GM19193 (cell line): Measurements from ENCODE around the gene SUN2.
A peak's percentile ranks its signal among the peaks of the same experiment; 100 is the strongest.

Source experiments
- POLR2A ChIP-seq: IDR thresholded peaks from 4 replicates; pipeline ENCODE4 v1.6.1; 2011; ENCODE audit not compliant: insufficient read depth, insufficient read length; ENCODE audit errors: extremely low read depth

SUN2 gene

DNA sequence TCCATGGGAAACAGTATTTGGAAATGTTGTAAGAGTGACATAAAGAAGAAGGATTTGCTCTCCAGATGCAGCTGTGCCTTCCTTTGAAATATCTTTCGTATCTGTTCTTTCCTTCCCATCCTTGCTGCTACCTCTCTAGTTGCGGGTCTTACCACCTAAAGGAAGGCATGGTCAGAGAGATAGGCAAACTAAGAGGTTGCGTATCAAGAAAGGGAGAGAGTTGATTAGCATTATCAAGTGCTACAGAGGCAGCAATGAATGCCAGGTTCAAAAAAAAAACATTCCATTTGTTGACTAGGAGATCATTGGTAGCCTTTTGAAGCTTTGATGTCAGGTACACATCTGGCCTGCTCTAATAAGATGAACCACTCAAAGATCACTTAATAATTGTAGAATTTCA is 45.4 kb downstream of the SUN2 start:
- no peak for TF ChIP-seq POLR2A

DNA sequence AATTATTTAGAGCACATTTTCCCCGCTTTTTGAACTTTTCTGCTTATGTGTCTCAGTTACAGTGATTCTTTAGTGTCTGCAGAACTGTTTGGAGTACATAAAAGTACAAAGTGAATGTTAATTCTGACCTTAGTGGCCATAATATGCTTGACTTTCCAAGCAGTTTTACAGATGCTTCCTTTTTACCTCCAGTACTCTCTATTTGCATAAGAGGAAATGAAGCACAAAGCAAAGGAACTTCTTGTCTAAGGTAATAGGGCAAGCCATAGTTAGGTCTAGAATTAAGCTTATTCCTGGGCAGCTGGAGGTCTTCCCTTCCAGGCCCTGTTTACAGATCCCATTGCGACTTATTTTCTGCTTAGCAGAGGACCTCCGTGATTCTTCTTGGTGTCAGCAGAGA is 46.5 kb downstream of the SUN2 start:
- TF ChIP-seq POLR2A: no peak

DNA sequence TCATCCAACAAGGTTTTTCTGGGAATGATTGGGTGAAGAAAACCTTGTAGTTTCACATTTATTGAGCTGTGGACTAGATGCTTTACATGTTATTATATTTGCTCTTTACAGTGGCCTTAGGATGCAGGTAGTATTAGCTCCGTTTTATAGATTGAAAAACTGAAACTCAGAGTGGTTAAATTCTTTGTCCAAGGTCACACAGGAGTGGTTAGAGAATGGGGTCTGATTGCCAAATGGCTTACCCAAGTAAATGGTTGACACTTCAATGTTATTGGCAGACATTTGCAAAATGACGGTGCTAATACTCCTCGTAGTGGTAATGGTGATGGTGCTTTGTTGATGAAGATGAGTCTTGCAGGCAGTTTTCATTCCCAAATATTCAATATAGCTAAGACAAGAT is 47.8 kb downstream of the SUN2 start:
- TF ChIP-seq POLR2A: no peak

DNA sequence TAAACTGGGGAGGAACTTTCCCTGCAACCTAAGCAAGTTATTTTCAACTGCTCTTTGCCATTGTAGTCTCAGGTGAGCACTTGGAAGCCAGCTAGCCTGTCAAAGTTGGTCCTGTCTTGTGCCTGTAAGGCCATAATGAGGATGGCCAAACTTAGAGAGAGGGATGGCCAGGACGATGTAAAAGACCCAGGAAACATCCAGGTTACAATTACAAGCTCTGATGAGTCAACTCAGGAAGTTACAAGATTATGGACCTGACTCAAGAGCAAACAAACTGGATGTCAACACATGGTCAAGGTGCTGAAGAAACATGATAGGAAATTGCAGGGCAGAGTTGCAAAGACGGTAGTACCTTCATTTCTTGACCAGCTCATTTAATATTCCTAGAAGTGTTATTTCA is 48.5 kb downstream of the SUN2 start:
- no peak for TF ChIP-seq POLR2A

DNA sequence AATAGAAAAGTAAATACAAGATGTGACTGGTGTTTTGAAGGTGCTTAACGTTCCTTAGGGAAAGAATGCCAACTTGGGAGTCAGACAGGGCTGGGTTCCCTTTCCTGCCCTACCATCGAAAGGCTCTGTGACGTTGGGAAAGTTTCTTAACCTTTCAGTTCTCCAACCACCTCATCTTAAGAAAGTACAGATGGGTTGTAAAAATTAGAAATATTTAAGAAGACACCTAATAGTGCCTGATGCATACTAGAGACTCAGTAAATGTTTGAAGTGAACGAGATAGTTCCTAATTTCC is 49.0 kb downstream of the SUN2 start:
- TF ChIP-seq POLR2A: no peak

DNA sequence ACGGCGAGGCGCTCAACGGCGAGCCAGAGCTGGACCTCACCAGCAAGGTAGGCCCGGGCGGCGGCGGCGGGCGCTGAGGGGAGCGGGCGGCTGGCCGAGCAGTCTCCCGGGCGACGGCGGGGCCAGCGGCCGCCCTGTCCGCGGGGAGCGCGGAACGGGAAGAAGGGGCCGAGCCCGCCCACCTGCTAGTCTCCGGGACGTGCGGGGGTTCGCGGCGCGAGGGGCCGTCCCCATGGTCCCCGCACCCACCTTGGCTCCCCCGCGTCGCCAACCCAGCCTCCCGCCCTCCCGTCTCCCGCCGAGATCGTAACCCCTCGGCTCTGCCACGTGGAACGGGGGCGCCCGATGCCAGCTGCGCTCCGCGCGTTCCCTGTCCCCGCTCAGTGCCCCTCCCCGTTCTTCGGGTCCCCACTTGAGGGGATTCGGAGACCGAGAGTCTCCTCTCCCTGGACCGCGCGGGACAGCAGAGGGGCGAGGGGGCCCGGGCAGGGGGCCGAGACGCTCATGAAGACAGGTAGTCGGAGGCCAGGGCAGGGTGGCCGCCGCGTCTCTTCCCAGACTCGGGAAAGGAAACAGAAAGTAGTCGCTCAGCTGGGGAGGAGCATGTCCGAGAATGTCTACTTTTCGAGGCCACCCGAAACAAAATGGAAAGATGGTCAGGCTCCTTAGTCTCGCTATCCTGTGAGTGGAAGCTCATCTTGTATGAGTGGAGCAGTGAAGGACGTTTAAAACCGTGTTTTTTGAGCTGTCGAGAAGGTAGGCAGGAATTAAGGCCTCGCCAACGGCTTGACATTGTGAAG is 49.5 kb downstream of the SUN2 start:
- no peak for TF ChIP-seq POLR2A

DNA sequence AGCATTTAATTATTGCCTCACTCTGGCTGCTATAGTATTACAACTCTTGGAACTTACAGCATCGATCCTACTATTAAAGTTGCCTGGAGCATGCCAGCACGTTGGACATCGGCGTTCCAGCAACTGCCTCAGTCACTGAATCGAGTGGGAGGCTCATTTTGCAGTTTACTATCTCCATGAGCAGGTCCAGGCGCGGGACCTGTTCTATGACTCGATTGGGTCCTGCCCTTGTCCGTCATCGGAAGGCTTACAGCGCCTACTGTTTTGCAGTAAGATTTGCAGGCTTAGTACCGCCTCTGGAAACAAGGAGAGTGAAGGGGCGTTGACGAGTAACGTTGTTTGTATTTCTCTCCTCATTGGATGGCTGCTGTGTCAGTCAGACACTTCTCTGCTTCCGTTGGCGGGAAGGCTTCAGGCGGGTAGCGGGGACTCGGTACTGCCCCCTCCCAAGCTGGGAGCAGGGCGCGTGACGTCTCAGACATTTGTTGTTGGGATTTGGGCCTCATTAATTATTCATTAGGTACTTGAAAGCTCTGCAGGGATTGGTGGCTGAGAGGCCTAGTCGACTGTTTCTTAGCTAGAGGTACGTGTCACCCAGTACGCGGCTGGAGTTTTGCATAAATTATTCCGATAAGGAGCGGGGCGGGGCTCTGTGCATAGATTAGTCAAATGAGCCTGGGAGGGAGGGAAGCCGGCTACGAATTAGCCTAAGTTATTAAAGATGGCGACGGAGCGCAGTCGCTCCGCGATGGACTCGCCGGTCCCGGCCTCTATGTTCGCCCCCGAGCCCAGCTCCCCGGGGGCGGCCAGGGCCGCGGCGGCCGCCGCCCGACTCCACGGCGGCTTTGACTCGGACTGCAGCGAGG is 50.3 kb downstream of the SUN2 start, which contains the start of gene GTPBP1:
GTPBP1 (plus strand) TSS at position 710 of the 866 bp plus-strand sequence; CDS start at position 722, 12 bp downstream.
- peak; percentile 94 for TF ChIP-seq POLR2A

DNA sequence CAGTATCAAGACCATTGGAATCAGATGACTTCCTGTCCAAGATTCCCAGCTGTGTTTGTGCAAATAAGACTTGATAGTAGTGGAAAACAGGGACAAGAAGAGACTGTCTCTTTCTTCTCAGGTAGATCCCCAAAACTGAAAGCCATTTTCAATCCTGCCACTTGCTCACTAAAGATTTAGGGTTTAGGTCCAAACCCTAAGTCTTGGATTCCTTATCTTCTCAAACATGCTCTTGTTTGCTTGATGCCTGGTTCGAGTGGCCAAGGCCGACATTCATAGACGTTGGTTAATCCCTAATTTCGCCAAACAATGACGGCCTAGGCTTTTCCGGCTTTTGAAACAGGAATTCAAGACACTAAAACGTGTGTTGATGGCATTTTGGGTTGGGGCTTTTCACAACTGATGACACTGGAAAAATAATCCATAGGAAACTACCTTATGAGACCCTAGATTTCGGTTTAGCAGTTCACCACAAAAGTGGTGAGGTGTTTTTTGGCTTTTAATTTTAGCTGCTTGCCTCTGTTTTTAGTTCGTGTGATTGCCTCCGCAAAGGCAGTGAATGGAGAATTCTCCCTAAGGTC is 51.1 kb downstream of the SUN2 start:
- no peak for TF ChIP-seq POLR2A

DNA sequence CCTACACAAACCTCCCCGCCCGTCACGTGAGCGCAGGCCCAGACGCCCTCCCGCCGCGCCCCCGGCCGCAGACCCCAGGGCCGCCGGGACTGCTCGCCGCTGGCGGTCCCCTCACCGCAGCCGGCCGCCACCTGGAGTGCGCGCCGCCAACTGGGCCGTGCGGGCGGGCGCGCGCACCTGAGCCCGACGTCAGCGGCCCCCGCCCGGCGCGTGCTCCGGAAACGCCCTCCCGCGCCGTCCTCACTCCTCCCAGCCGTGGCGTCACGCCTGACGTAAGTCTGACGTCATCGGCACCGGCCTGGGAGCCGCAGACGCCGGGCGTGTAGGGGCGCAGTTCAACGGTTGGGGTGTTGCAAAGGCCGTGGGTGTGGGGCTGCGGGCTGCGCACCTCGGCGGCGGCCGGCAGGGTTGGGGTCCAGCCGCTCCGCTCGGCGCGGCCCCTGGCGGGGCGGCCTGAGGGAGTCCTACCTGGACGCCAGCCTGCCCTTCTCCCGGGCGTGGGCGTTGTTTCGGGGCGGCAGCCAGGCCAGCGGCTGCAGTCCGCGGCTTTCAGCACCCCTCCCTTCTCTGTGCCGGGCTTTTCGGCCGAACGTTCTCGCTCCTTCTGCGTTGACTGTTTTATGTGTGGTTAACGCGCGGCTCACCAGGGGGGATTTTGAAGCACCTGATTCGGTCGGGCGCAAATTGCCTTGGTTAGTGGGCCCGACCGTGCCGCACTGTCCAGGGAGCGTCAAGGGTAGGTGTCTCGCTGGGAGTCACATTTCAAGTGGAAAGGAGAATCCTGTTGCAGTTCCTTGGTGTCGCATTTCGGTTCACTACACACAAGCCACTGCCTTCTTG is 54.8 kb downstream of the SUN2 start, which contains the start of gene JOSD1:
JOSD1 (minus strand) TSS at position 155 of the 840 bp plus-strand sequence. CDS start 956 bp downstream, outside the sequence.
- peak; percentile 87 for TF ChIP-seq POLR2A

DNA sequence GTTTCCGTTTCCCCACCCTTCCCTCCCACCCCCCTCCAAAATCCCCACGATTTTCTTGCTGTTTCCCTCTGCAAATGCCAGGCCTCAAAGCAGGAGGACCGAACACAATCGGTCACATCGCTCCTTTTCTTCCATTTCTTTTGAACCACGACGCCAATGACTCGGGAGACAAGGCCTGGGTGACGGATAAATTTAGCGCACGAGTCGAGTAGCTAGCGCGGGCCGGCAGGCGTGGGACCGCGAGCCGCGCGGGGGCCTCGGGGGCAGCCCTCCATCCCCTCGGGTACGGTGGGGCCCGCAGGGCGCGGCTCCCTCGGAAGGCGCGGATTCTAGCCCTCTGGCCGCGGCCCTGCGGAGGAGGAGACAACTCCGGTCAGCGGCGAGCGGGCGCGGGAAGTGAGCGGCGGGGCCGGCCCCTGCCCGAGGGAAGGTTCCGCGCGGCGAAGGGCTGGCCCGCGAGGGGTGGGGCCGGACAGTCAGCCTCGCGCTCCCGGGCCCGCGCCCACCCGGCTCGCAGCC is 55.5 kb downstream of the SUN2 start:
- TF ChIP-seq POLR2A: no peak

DNA sequence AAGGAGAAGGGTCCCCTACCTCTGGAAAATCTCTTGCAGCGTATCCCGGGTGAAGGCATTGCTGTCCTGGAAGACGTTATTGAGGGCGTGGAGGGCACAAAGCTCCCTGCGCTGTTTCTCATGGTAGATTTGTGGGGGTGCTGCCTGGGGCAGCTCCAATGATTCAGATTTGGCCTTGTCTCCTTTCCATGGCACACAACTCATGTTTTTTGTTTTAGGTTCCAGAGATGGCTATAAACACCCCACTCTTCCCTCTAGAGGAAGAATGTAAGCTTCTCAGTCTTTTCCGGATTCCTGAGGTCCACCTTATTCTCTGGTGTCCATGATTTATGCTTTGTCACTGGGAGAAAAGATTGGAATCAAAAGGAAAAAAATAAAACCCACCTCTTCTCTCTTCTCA is 56.0 kb downstream of the SUN2 start:
- no peak for TF ChIP-seq POLR2A

DNA sequence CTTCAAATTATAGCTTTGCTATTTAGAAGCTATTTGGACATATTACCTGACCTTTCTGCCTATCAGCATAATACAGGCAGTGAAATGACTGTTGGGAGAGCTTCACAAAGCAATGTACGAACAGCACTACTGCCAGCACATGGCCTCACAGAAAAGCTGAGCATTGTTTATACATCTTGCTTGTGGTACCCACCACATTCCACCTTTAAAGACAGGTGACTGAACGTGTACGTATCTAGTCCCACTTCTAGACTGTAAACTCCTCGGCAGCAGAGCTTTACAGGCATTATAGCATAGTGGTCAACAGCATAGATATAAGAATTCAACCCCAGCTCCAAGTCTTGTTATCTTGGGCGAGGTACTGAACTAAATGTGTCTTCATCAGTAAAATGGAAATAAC is 56.7 kb downstream of the SUN2 start:
- no peak for TF ChIP-seq POLR2A

DNA sequence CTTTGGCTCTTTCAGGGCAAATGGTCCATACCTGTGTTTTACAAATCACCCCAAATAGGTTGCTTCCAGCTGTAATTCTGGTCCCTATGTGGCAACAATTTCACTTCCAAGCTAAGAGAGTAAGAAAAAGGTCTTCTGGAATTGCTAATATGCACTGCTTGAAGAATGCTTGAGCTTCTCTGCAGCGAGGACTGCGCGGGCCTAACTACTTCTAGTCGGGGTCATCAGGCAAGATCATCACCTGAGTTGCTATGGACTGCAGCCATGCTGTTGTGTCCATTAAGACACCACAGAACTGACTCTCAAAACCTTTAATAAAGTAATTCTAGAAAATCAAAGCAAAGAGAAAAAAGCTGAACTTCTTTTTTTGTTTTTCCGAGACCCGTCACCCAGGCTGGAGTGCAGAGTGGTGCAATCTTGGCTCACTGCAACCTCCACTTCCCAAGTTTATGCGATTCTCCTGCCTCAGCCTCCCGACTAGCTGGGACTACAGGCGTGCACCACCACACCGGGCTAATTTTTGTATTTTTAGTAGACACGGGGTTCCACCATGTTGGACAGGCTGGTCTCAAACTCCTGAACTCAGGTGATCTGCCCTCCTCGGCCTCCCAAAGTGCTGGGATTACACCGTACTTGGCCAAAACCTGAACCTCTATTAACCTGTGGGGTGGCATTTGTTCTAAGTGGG is 57.2 kb downstream of the SUN2 start:
- TF ChIP-seq POLR2A: no peak

DNA sequence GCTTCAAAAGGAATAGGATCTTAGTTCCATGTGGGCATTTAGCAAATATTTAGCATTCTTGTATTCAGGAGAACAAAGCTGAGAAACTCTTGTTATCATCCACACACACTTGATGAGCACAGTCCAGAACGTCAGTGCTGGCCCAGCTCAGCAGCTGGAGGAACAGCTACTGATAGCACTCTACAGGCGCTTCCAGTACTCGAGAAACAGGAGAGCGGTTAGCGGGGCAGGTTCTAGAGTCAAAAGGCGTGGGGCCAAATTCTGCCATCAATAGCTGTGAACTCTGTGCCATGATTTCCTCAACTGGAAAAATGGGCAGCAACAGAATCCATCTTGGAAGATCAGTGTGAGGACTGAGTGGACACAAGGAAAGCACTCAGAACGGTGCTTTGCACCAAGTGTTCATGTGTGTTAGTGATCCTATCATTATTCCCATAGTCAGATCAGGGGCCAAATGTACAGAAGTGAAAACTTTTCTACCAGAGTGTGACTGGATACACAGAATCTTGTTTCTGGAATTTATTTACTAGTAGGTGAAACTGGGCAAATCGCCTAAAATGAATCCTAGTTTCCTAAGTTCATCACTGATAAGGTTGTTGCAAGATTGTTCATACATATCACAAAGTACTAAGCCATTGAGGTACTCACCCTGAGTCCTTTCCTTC is 58.2 kb downstream of the SUN2 start:
- TF ChIP-seq POLR2A: no peak
